ENCODE results near the gene RBBP9. TPM values are rescaled to one million over a fixed set of nuclear protein-coding genes. Genes with fewer than 3 reads are reported as not detected.

The RBBP9 gene
- total RNA-seq, 1 experiment from 2014 or later, result 6.8 TPM

- no peak for DNase-seq (ENCODE audit: unreplicated experiment)
- ChIA-PET CTCF (interaction anchor here (0.6 to 1.2 kb wide), 3 partner anchors 23 to 44 kb away, joined by 3 to 5 read pairs (median 4); no protein-coding TSS in a partner anchor), POLR2A (no interaction called here)
- intact Hi-C loops (cut with micrococcal nuclease), result no loop called here
- H3K27ac Mint-ChIP-seq (ENCODE audit: low read depth, unreplicated experiment), result no peak overlapping the region
- no peak for TF ChIP-seq CTCF (IDR thresholded peaks at IDR 0.05; ENCODE audit: unreplicated experiment)
- peaks cover 5% of the 10 kb centered on the region for H3K36me3 Mint-ChIP-seq (ENCODE audit: insufficient read depth, unreplicated experiment)
- H3K4me1 Mint-ChIP-seq (ENCODE audit: insufficient read depth, unreplicated experiment), result no peaks in the 10 kb centered on the region
- H3K27me3 Mint-ChIP-seq (ENCODE audit: insufficient read depth, unreplicated experiment), result no peaks in the 10 kb centered on the region
- H3K9me3 Mint-ChIP-seq (ENCODE audit: unreplicated experiment), result no peaks in the 10 kb centered on the region
- no peak overlapping the region for H3K4me3 Mint-ChIP-seq (ENCODE audit: unreplicated experiment)
- BruUV-seq (replicated peaks), result no TSS peak
Observed at GRCh38 chr20:18436847-18437246, 60.2 kb downstream of the RBBP9 start.

Small RNAs within 50 kb of the gene (microRNA-seq; reads per million reads assigned to microRNA genes)
- 1.5 reads per million, percentile 5 among the genes with 10 or more reads in this experiment for gene MIR3192

Other genes starting within 250 kb of the RBBP9 start
- 25.3 and 30.4 TPM in 2 replicates for gene ZNF133, start 208.7 kb downstream of the RBBP9 start, total RNA-seq (2022)
- gene DZANK1, start 30.2 kb downstream of the RBBP9 start, total RNA-seq (2022), result 2.5 and 3.0 TPM in 2 replicates
- gene POLR3F, start 29.8 kb downstream of the RBBP9 start, total RNA-seq (2022), result 11.2 and 15.1 TPM in 2 replicates
- 139 TPM in 2 replicates for gene SEC23B, start 10.7 kb upstream of the RBBP9 start, total RNA-seq (2022)
- gene SMIM26, start 70.2 kb upstream of the RBBP9 start, total RNA-seq (2022), result 106 and 127 TPM in 2 replicates
- 101 and 113 TPM in 2 replicates for gene DTD1, start 90.8 kb upstream of the RBBP9 start, total RNA-seq (2022)